Medulla oblongata (tissue), 1 donor: Measurements from ENCODE around the gene CENPO.

Experiments used
- DNase-seq: peaks from one replicate; pipeline ENCODE4 v3.0.0-alpha.2; 2015; ENCODE audit errors: extremely low spot score

Gene CENPO

DNA sequence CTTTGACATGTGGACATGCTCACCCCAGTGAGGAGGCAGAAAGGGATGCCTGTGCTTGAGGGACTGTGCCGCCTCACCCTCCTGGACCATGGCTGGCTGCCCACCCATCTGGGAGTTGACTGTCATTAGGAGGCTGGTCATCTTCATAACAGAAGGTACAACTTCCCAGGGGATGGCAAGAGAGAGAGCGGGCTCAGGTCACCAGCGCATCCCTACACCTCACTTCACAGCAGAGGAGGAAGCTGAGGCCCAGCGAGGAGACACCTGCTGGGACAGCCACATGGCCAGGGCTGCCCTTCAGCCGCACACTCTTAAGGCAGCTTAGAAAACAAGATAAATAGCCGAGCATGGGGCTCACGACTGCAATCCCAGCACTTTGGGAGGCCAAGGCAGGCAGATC lies 67.4 kb downstream of the CENPO start:
- DNase-seq, result no peak

DNA sequence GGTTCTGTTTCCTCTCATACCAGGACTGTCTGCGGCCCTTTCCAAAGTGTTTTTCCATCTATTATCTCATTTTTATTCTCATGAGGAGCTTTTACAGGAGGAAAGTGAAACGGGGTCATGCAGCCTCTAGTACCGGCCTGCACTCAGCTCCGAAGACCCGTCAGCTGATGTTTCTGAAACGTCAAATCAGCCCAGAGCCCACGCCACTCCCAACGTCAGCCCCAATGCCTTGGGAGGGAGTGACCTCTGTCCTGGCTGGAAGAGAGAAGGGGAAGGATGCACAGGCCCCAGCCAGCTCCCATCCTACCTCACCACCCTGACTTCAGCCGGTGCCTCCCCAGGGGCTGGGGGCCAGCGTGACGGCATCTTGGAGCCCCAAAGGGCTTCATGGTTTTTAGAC lies 68.3 kb downstream of the CENPO start:
- no peak for DNase-seq

GRCh38 chr2:24863641-24864040 lies 70.4 kb downstream of the CENPO start:
- DNase-seq, result no peak

GRCh38 chr2:24866946-24867345 lies 73.7 kb downstream of the CENPO start:
- no peak for DNase-seq

DNA sequence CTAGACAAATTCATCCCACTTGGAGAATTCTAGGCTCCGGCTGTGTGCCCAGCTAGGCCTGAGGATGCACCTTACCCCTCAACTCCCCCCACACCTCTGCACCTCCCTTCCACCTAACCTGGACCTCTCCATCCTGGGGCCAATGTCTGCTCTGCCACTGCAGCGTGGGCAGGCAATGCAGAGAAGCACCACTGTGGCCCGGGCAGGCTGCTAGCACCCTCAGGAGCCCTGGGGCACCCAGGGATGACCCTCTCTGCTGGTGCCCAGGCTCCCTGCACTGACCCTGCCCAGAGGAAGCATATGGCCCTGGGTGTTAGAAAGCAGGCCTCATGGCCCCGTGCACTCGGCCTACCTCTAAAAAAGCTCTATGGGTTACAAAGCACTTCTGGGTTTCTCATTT lies 77.2 kb downstream of the CENPO start:
- DNase-seq, result no peak

DNA sequence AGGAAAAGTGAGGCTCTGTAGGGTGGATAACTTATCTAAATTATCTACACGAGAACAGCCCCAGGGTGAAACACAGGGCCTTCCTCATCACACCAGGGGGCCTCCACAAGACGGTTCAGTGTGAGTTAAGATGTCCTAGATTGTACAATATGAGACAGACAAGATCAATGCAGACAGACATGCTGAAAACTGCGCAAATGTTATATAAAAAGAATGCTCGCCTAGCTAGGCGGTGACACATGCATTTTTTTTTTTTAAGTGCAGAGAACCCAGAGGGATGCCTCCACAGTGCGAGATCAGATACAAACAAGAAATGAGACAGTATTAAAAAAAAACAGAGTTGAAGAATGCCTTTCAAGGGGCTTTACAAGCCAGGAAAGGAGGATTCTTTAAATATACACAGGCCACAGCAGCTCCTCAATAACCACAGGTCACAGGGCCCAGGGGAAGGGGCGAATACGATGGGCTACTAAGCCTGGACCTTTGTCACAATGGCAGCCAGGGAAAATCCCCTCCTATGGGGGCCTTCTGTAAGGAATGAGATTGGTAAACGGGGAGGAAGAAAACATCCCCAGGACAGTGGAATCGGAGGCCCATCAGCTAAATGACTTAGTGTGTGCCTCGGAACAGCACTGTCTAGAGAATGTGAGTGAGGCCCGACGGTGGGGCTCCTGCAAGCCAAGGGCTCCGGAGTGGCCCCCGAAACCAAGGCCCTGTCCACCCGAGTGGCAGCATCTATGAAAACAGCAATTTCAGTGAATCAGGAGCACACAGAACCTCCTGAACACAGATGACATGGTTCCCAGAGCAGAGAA lies 77.9 kb downstream of the CENPO start:
- no peak for DNase-seq

DNA sequence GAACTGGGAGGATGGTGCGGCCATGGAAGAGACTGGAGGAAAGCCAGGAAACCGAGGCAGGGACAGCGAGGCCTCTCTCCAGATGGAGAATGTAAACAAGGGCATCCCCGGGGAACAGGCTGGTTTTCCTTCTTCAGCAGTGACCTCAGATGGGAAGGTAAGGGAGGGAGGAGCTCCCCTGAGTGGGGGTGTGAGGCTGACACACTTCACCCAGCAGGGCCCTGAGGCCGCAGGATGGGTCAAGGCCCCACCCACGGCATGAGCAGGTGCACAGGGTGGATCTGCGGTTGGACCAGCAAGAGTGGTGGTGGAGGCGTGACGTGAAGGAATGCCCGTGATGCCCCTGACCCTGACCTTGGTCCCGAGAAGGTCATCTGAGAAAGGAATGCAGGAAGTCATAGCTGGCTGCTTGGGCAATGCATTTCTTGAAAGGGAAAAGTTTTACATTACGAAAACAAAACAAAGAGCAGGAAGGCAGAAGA lies 78.7 kb downstream of the CENPO start:
- DNase-seq, result no peak
